Activated CD8-positive, alpha-beta memory T cell treated with anti-CD3 and anti-CD28 coated beads, Interleukin-2, amount 10 ng/mL, durations not matched to agents 7 days and 5 days (primary cell): ENCODE results near the gene ITGAV. TPM values are rescaled to one million over a fixed set of nuclear protein-coding genes. Genes with fewer than 3 reads are reported as not detected.

Source experiments
- ATAC-seq: fragments of 150-1000 bp; cut with Tn5 transposase; one replicate; pipeline ENCODE4 v1.10.0; 2021; ENCODE audit warnings: moderate library complexity
- CTCF ChIA-PET: fragments of 350-600 bp; sonication (Branson Sonifier 250); formaldehyde crosslinking; loops from one replicate; lab custom pipeline; 2021; ENCODE audit warnings: antibody characterized with exemption; lab: Charles Lee
- DNase-seq: peaks from one replicate; pipeline ENCODE4 v3.0.0-alpha.2; 2020
- H3K27ac Mint-ChIP-seq: one replicate; pipeline ENCODE4 v1.8.0; 2021; ENCODE audit warnings: mild to moderate bottlenecking, mixed read lengths
- H3K27me3 Mint-ChIP-seq: one replicate; pipeline ENCODE4 v1.8.0; 2021; ENCODE audit warnings: mixed read lengths
- H3K36me3 Mint-ChIP-seq: one replicate; pipeline ENCODE4 v1.8.0; 2021; ENCODE audit warnings: mild to moderate bottlenecking, mixed read lengths
- H3K4me1 Mint-ChIP-seq: one replicate; pipeline ENCODE4 v1.8.0; 2021; ENCODE audit warnings: mixed read lengths
- H3K4me3 Mint-ChIP-seq: one replicate; pipeline ENCODE4 v1.8.0; 2021; ENCODE audit warnings: mild to moderate bottlenecking, moderate library complexity, mixed read lengths
- H3K9me3 Mint-ChIP-seq: one replicate; pipeline ENCODE4 v1.8.0; 2022; ENCODE audit warnings: low read depth, mixed read lengths
- total RNA-seq, 2 experiments: library from RNA; stranded (reverse); gene quantifications; one replicate each; pipeline ENCODE4 v1.2.3, GENCODE V29; 2021

Gene ITGAV
- total RNA-seq, result 10 to 100 TPM; 10.5 to 13.6 TPM

- DNase-seq (peak; percentile 90), ATAC-seq (peak; percentile 95)
- Mint-ChIP-seq H3K9me3 (no peaks in the 10 kb centered on the region), H3K4me3 (peak within 1 kb of the TSS; percentile 85), H3K27ac (peak within 1 kb of the TSS; percentile 84), H3K36me3 (peaks cover 4% of the 10 kb centered on the region), H3K27me3 (no peaks in the 10 kb centered on the region), H3K4me1 (peaks cover 32% of the 10 kb centered on the region)
- CTCF ChIA-PET, result interaction anchor here (0.7 to 2.2 kb wide), 5 partner anchors 31 to 129 kb away, joined by 3 to 8 read pairs (median 3); no protein-coding TSS in a partner anchor
Observed at GRCh38 chr2:186589612-186590349, at the start of gene ITGAV. Gene ITGAV, plus strand, starts transcription at chr2:186590056. Its CDS starts 283 bp downstream, at chr2:186590339.

GRCh38 chr2:186540941-186541340 is 48.9 kb upstream of the ITGAV start:
- H3K27ac Mint-ChIP-seq, result no peak overlapping the region
- DNase-seq (no peak), ATAC-seq (no peak)
- peaks cover 18% of the 10 kb centered on the region for H3K27me3 Mint-ChIP-seq
- CTCF ChIA-PET, result no interaction called here
- no peaks in the 10 kb centered on the region for H3K4me1 Mint-ChIP-seq
- H3K4me3 Mint-ChIP-seq, result no peak overlapping the region
- H3K36me3 Mint-ChIP-seq, result no peaks in the 10 kb centered on the region
- no peaks in the 10 kb centered on the region for H3K9me3 Mint-ChIP-seq

- H3K4me1 Mint-ChIP-seq, result no peaks in the 10 kb centered on the region
- peaks cover 15% of the 10 kb centered on the region for H3K27me3 Mint-ChIP-seq
- no peak overlapping the region for H3K27ac Mint-ChIP-seq
- H3K36me3 Mint-ChIP-seq, result no peaks in the 10 kb centered on the region
- DNase-seq (no peak), ATAC-seq (no peak)
- H3K9me3 Mint-ChIP-seq, result no peaks in the 10 kb centered on the region
- CTCF ChIA-PET, result no interaction called here
- no peak overlapping the region for H3K4me3 Mint-ChIP-seq
Observed at GRCh38 chr2:186542002-186542401, 47.9 kb upstream of the ITGAV start.

- Mint-ChIP-seq H3K36me3 (no peaks in the 10 kb centered on the region), H3K27ac (no peak overlapping the region)
- CTCF ChIA-PET, result no interaction called here
Observed at GRCh38 chr2:186543561-186544131, 46.2 kb upstream of the ITGAV start.

GRCh38 chr2:186544255-186544675 is 45.6 kb upstream of the ITGAV start:
- CTCF ChIA-PET, result no interaction called here
- H3K36me3 Mint-ChIP-seq, result no peaks in the 10 kb centered on the region
- H3K9me3 Mint-ChIP-seq, result no peaks in the 10 kb centered on the region
- no peak overlapping the region for H3K4me3 Mint-ChIP-seq
- DNase-seq, result no peak
- H3K27me3 Mint-ChIP-seq, result peaks cover 13% of the 10 kb centered on the region
- no peak for ATAC-seq
- H3K27ac Mint-ChIP-seq, result no peak overlapping the region
- H3K4me1 Mint-ChIP-seq, result no peaks in the 10 kb centered on the region

More at GRCh38 chr2:186543561-186544131, 46.2 kb upstream of the ITGAV start:
- Mint-ChIP-seq H3K4me3 (no peak overlapping the region), H3K4me1 (no peaks in the 10 kb centered on the region), H3K27me3 (peaks cover 13% of the 10 kb centered on the region), H3K9me3 (no peaks in the 10 kb centered on the region)
- DNase-seq, result no peak
- no peak for ATAC-seq

GRCh38 chr2:186546846-186547245 is 43.0 kb upstream of the ITGAV start:
- CTCF ChIA-PET, result no interaction called here
- no peaks in the 10 kb centered on the region for H3K4me1 Mint-ChIP-seq
- H3K4me3 Mint-ChIP-seq, result no peak overlapping the region
- ATAC-seq, result no peak
- DNase-seq, result no peak
- no peaks in the 10 kb centered on the region for H3K36me3 Mint-ChIP-seq
- H3K9me3 Mint-ChIP-seq, result no peaks in the 10 kb centered on the region
- no peak overlapping the region for H3K27ac Mint-ChIP-seq
- peaks cover 10% of the 10 kb centered on the region for H3K27me3 Mint-ChIP-seq

- Mint-ChIP-seq H3K36me3 (no peaks in the 10 kb centered on the region), H3K4me1 (no peaks in the 10 kb centered on the region), H3K9me3 (no peaks in the 10 kb centered on the region), H3K4me3 (no peak overlapping the region), H3K27ac (no peak overlapping the region), H3K27me3 (peaks cover 2% of the 10 kb centered on the region)
- DNase-seq (no peak), ATAC-seq (no peak)
- CTCF ChIA-PET, result no interaction called here
Observed at GRCh38 chr2:186551323-186552050, 38.4 kb upstream of the ITGAV start.

GRCh38 chr2:186554429-186554828 is 35.4 kb upstream of the ITGAV start:
- peaks cover 2% of the 10 kb centered on the region for H3K27me3 Mint-ChIP-seq
- no peaks in the 10 kb centered on the region for H3K9me3 Mint-ChIP-seq
- no peaks in the 10 kb centered on the region for H3K4me1 Mint-ChIP-seq
- no peak for ATAC-seq
- DNase-seq, result no peak
- H3K4me3 Mint-ChIP-seq, result no peak overlapping the region
- H3K36me3 Mint-ChIP-seq, result no peaks in the 10 kb centered on the region
- CTCF ChIA-PET, result no interaction called here
- no peak overlapping the region for H3K27ac Mint-ChIP-seq

- H3K27ac Mint-ChIP-seq, result no peak overlapping the region
- ATAC-seq, result no peak
- H3K4me1 Mint-ChIP-seq, result no peaks in the 10 kb centered on the region
- H3K36me3 Mint-ChIP-seq, result no peaks in the 10 kb centered on the region
- CTCF ChIA-PET, result no interaction called here
- no peak for DNase-seq
- no peak overlapping the region for H3K4me3 Mint-ChIP-seq
- peaks cover 2% of the 10 kb centered on the region for H3K27me3 Mint-ChIP-seq
- H3K9me3 Mint-ChIP-seq, result no peaks in the 10 kb centered on the region
Observed at GRCh38 chr2:186554850-186555671, 34.8 kb upstream of the ITGAV start.

- no peaks in the 10 kb centered on the region for H3K4me1 Mint-ChIP-seq
- CTCF ChIA-PET, result interaction anchor here (1.0 kb wide), 1 partner anchor 31 kb away, joined by 3 read pairs; the partner anchor contains the start of gene ITGAV
- no peak for ATAC-seq
- peaks cover 7% of the 10 kb centered on the region for H3K27me3 Mint-ChIP-seq
- H3K4me3 Mint-ChIP-seq, result no peak overlapping the region
- no peaks in the 10 kb centered on the region for H3K9me3 Mint-ChIP-seq
- H3K36me3 Mint-ChIP-seq, result no peaks in the 10 kb centered on the region
- H3K27ac Mint-ChIP-seq, result no peak overlapping the region
- no peak for DNase-seq
Observed at GRCh38 chr2:186558512-186559276, 31.2 kb upstream of the ITGAV start.

GRCh38 chr2:186559370-186559769 is 30.5 kb upstream of the ITGAV start:
- no peaks in the 10 kb centered on the region for H3K36me3 Mint-ChIP-seq
- H3K4me1 Mint-ChIP-seq, result no peaks in the 10 kb centered on the region
- H3K4me3 Mint-ChIP-seq, result no peak overlapping the region
- H3K9me3 Mint-ChIP-seq, result no peaks in the 10 kb centered on the region
- H3K27me3 Mint-ChIP-seq, result peaks cover 11% of the 10 kb centered on the region
- ATAC-seq (no peak), DNase-seq (no peak)
- CTCF ChIA-PET, result no interaction called here
- no peak overlapping the region for H3K27ac Mint-ChIP-seq

GRCh38 chr2:186559848-186560247 is 30.0 kb upstream of the ITGAV start:
- DNase-seq (no peak), ATAC-seq (no peak)
- CTCF ChIA-PET, result no interaction called here
- H3K27ac Mint-ChIP-seq, result no peak overlapping the region
- no peaks in the 10 kb centered on the region for H3K9me3 Mint-ChIP-seq
- H3K27me3 Mint-ChIP-seq, result peaks cover 12% of the 10 kb centered on the region
- no peak overlapping the region for H3K4me3 Mint-ChIP-seq
- no peaks in the 10 kb centered on the region for H3K36me3 Mint-ChIP-seq
- H3K4me1 Mint-ChIP-seq, result no peaks in the 10 kb centered on the region
